C1 segment of cervical spinal cord (tissue), 14 donors: Measurements from ENCODE around the gene MTOR.
"Not testable (repeated sequence)": the region's sequence is repeated elsewhere in the genome, so short reads cannot be mapped to it uniquely, and the experiment has no call there.

ENCODE experiments used
- DNase-seq, 14 donors: peaks; one replicate each; lab custom pipeline; 2025; lab: John Stamatoyannopoulos, UW

The MTOR gene

GRCh38 chr1:11182884-11183283 is 79.5 kb downstream of the MTOR start:
- DNase-seq = no peak

- DNase-seq = no peak
Measured at GRCh38 chr1:11180342-11180744, 82.0 kb downstream of the MTOR start.

GRCh38 chr1:11179749-11180148 is 82.6 kb downstream of the MTOR start:
- DNase-seq = not testable (repeated sequence)

- no peak for DNase-seq
Measured at GRCh38 chr1:11179125-11179524, 83.2 kb downstream of the MTOR start.

- DNase-seq = peak in 2 of 14 donors; percentile 8 to 16
Measured at GRCh38 chr1:11178021-11179015, 84.0 kb downstream of the MTOR start.

GRCh38 chr1:11176081-11176706 is 86.2 kb downstream of the MTOR start:
- no peak for DNase-seq

- no peak for DNase-seq
Measured at GRCh38 chr1:11175461-11175860, 86.9 kb downstream of the MTOR start.

- peak in 1 of 14 donors; percentile 69 for DNase-seq
Measured at GRCh38 chr1:11174261-11174942, 87.9 kb downstream of the MTOR start.

GRCh38 chr1:11170102-11170501 is 92.2 kb downstream of the MTOR start:
- no peak for DNase-seq

GRCh38 chr1:11169202-11169601 is 93.1 kb downstream of the MTOR start:
- DNase-seq = no peak

- no peak for DNase-seq
Measured at GRCh38 chr1:11168731-11169130, 93.6 kb downstream of the MTOR start.

- DNase-seq = not testable (repeated sequence)
Measured at GRCh38 chr1:11166744-11167143, 95.6 kb downstream of the MTOR start.

GRCh38 chr1:11162752-11163151 is 99.6 kb downstream of the MTOR start:
- not testable (repeated sequence) for DNase-seq

- peak in 1 of 14 donors; percentile 34 for DNase-seq
Measured at GRCh38 chr1:11158720-11159321, 103.5 kb downstream of the MTOR start.

- DNase-seq = peak in 1 of 14 donors; percentile 45
Measured at GRCh38 chr1:11158291-11158690, 104.1 kb downstream of the MTOR start.

- peak in 2 of 14 donors; percentile 8 to 77 for DNase-seq
Measured at GRCh38 chr1:11157867-11158266, 104.5 kb downstream of the MTOR start.

GRCh38 chr1:11157394-11157793 is 105.0 kb downstream of the MTOR start:
- DNase-seq = no peak

- no peak for DNase-seq
Measured at GRCh38 chr1:11156963-11157362, 105.4 kb downstream of the MTOR start.

- no peak for DNase-seq
Measured at GRCh38 chr1:11156441-11156840, 105.9 kb downstream of the MTOR start.

GRCh38 chr1:11153184-11153583 is 109.2 kb downstream of the MTOR start:
- no peak for DNase-seq

- no peak for DNase-seq
Measured at GRCh38 chr1:11152755-11153154, 109.6 kb downstream of the MTOR start.
